Measurements from ENCODE around the gene NAPB. TPM values are rescaled to one million over a fixed set of nuclear protein-coding genes. Genes with fewer than 3 reads are reported as not detected.

Gene NAPB
- polyA plus RNA-seq, 2 of the 4 experiments (the other 2 are of a cell fraction), result 6.2 to 12.7 TPM

GRCh38 chr20:23434521-23435313, 13.4 kb upstream of the NAPB start:
- CTCF ChIA-PET, result interaction anchor here (1.8 to 2.2 kb wide), 2 partner anchors 8 to 172 kb away, joined by 10 to 16 read pairs; no protein-coding TSS in a partner anchor
- ATAC-seq (no peak; a peak in 1 of 6 replicates), FAIRE-seq (no peak), DNase-seq (ENCODE audit: low read depth in 1 of 2, low spot score in 1 of 2) (no peak)
- Histone ChIP-seq H3K4me2 (no peak overlapping the region), H3K4me1 (no peaks in the 10 kb centered on the region), H3K4me3 (no peak overlapping the region), H3K9me3 (no peaks in the 10 kb centered on the region), H3K27ac (no peak overlapping the region)
- POLR2A ChIA-PET, result no interaction called here
- TF ChIP-seq JUNB (IDR thresholded peaks at IDR 0.05), result no peak
- TF ChIP-seq MAZ (IDR thresholded peaks at IDR 0.05; ENCODE audit: borderline replicate concordance, low read depth, low read length), result no peak
- no peak for TF ChIP-seq HOXB13 (CRISPR knock-in tag; IDR thresholded peaks at IDR 0.05; ENCODE audit: low read depth)
- TF ChIP-seq ZFP36 (IDR thresholded peaks at IDR 0.05; ENCODE audit: borderline replicate concordance, partially characterized antibody), result no peak
- TF ChIP-seq CEBPB (IDR thresholded peaks at IDR 0.05), result no peak
- TF ChIP-seq ELK1 (IDR thresholded peaks at IDR 0.05; ENCODE audit: low read depth, low read length), result no peak
- no peak for TF ChIP-seq HMGXB4 (CRISPR knock-in tag; IDR thresholded peaks at IDR 0.05; ENCODE audit: borderline replicate concordance)
- TF ChIP-seq EP300 (IDR thresholded peaks at IDR 0.05), result no peak
- TF ChIP-seq HEYL (CRISPR knock-in tag; IDR thresholded peaks at IDR 0.05), result no peak
- no peak for TF ChIP-seq PBX3 (IDR thresholded peaks at IDR 0.05)
- 47% methylated on average over 7 of the region's 7 CpGs for WGBS (ENCODE audit: missing lambda C conversion rate)

DNA sequence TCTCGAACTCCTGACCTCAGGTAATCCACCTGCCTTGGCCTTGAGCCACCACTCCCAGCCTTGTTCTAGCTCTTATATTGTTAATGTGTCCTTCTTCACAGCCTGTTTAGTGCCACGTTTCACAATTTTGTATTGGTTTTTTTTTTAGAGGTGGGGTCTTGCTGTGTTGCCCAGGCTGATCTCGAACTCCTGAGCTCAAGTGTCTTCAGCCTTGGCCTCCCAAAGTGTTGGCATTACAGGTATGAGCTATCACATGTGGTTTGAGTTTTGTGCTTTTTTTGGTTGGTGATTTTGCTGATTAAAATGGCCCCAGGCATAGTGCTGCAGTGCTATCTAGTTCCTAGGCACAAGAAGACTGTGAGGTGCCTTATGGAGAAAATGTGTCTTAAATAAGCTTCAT, 12.3 kb upstream of the NAPB start:
- 12% methylated on average over 3 of the region's 3 CpGs for WGBS (ENCODE audit: missing lambda C conversion rate)
- Histone ChIP-seq H3K27ac (no peak overlapping the region), H3K4me2 (no peak overlapping the region), H3K9me3 (no peaks in the 10 kb centered on the region), H3K4me1 (no peaks in the 10 kb centered on the region), H3K4me3 (no peak overlapping the region)
- ATAC-seq (no peak), FAIRE-seq (no peak), DNase-seq (ENCODE audit: low read depth in 1 of 2, low spot score in 1 of 2) (no peak)
- ChIA-PET CTCF (interaction anchor here (0.9 to 2.2 kb wide), 4 partner anchors 9 to 173 kb away, joined by 3 to 16 read pairs (median 6); no protein-coding TSS in a partner anchor), POLR2A (no interaction called here)
- TF ChIP-seq KDM5A (IDR thresholded peaks at IDR 0.05) (no peak), CBX8 (IDR thresholded peaks at IDR 0.05) (no peak), HDAC2 (IDR thresholded peaks at IDR 0.05) (no peak), MYC (IDR thresholded peaks at IDR 0.05; ENCODE audit: borderline replicate concordance, low read length) (no peak), MAFK (IDR thresholded peaks at IDR 0.05; ENCODE audit: partially characterized antibody) (no peak), EHMT2 (IDR thresholded peaks at IDR 0.05; ENCODE audit: low read depth) (no peak), FOSB (CRISPR knock-in tag; IDR thresholded peaks at IDR 0.05) (no peak), ZFP36 (IDR thresholded peaks at IDR 0.05; ENCODE audit: borderline replicate concordance, partially characterized antibody) (no peak)
- TF ChIP-seq, protein P1, sequence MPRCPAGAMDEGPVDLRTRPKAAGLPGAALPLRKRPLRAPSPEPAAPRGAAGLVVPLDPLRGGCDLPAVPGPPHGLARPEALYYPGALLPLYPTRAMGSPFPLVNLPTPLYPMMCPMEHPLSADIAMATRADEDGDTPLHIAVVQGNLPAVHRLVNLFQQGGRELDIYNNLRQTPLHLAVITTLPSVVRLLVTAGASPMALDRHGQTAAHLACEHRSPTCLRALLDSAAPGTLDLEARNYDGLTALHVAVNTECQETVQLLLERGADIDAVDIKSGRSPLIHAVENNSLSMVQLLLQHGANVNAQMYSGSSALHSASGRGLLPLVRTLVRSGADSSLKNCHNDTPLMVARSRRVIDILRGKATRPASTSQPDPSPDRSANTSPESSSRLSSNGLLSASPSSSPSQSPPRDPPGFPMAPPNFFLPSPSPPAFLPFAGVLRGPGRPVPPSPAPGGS (IDR thresholded peaks at IDR 0.05), result no peak

Data from A549 (cell line).